Measurements from ENCODE around the gene HOXD13. TPM values are rescaled to one million over a fixed set of nuclear protein-coding genes. Genes with fewer than 3 reads are reported as not detected.
A peak's percentile ranks its signal among the peaks of the same experiment; 100 is the strongest.

The HOXD13 gene
- polyA plus RNA-seq, 2 of the 4 experiments (the other 2 are of a cell fraction) = 0.13 to 0.35 TPM

DNA sequence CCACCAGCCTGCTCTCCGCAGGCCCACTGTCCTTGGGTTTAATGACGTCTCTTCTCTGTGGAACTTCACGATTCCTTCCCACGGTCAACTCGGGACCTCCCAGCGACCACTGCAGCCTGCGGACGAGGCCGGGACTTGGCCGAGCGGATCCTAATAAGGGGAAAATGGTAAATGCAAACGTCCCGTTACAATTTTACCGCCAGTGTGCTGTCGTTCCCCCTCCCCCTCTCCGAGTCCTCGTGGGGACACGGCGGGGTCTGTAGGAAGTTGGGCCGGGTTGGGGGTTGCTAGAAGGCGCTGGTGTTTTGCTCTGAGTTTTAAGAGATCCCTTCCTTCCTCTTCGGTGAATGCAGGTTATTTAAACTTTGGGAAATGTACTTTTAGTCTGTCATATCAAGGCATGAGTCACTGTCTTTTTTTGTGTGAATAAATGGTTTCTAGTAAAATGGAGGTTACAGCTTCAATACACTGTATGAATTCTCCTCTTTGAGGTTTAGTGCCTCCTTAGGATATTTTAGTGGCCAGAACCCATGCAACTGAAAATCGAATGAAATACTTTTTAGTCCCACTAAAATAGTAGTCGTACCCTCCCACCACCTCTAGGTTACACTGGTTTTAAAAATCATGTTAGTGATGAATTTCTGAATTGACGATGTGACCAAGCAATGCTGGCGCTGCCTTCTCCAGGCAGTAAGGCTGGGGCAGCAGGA is 16.8 kb downstream of the HOXD13 start (continued):
- TF ChIP-seq, protein P1, sequence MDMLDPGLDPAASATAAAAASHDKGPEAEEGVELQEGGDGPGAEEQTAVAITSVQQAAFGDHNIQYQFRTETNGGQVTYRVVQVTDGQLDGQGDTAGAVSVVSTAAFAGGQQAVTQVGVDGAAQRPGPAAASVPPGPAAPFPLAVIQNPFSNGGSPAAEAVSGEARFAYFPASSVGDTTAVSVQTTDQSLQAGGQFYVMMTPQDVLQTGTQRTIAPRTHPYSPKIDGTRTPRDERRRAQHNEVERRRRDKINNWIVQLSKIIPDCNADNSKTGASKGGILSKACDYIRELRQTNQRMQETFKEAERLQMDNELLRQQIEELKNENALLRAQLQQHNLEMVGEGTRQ (IDR thresholded peaks at IDR 0.05) = no peak
- TF ChIP-seq HOXB5 (CRISPR knock-in tag; IDR thresholded peaks at IDR 0.05) (no peak), FOSL2 (IDR thresholded peaks at IDR 0.05) (no peak), FOSL2 (CRISPR knock-in tag; IDR thresholded peaks at IDR 0.05) (no peak), RARB (CRISPR knock-in tag; IDR thresholded peaks at IDR 0.05) (no peak), TFCP2L1 (CRISPR knock-in tag; IDR thresholded peaks at IDR 0.05) (no peak), KDM5A (IDR thresholded peaks at IDR 0.05) (no peak)
- TF ChIP-seq, protein P2, sequence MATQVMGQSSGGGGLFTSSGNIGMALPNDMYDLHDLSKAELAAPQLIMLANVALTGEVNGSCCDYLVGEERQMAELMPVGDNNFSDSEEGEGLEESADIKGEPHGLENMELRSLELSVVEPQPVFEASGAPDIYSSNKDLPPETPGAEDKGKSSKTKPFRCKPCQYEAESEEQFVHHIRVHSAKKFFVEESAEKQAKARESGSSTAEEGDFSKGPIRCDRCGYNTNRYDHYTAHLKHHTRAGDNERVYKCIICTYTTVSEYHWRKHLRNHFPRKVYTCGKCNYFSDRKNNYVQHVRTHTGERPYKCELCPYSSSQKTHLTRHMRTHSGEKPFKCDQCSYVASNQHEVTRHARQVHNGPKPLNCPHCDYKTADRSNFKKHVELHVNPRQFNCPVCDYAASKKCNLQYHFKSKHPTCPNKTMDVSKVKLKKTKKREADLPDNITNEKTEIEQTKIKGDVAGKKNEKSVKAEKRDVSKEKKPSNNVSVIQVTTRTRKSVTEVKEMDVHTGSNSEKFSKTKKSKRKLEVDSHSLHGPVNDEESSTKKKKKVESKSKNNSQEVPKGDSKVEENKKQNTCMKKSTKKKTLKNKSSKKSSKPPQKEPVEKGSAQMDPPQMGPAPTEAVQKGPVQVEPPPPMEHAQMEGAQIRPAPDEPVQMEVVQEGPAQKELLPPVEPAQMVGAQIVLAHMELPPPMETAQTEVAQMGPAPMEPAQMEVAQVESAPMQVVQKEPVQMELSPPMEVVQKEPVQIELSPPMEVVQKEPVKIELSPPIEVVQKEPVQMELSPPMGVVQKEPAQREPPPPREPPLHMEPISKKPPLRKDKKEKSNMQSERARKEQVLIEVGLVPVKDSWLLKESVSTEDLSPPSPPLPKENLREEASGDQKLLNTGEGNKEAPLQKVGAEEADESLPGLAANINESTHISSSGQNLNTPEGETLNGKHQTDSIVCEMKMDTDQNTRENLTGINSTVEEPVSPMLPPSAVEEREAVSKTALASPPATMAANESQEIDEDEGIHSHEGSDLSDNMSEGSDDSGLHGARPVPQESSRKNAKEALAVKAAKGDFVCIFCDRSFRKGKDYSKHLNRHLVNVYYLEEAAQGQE (IDR thresholded peaks at IDR 0.05) = no peak

DNA sequence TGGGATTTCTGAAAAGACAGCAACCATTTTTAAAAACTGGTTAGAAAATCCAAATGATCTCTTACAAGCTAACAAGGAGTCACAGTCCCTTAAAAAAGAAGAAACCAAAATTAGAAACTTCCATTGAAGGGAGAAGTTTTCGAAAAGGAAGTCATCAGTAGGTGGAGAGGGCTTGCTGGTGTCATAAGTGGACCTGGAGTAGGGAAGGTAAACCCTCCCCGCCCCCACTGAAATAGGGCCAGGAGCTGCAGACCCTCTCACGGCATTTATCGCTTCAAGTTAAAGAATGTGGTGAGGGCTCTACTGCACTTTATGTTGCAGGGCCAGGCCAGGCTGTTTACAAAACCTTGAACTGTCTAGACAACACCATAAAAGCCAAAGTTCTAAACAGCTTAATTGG is 17.4 kb downstream of the HOXD13 start:
- Histone ChIP-seq H3K4me1 (peaks cover 20% of the 10 kb centered on the region), H3K9me3 (no peaks in the 10 kb centered on the region), H3K4me3 (no peak overlapping the region), H3K27ac (no peak overlapping the region), H3K4me2 (no peak overlapping the region)
- no peak for ATAC-seq
- DNase-seq (ENCODE audit: low read depth in 1 of 2, low spot score in 1 of 2) = no peak
- WGBS (ENCODE audit: missing lambda C conversion rate) = 89% methylated on average over 4 of the region's 4 CpGs
- CTCF ChIA-PET = interaction anchor here (0.8 to 3.7 kb wide), 14 partner anchors 10 to 1039 kb away, joined by 3 to 36 read pairs (median 5); partner anchors contain the start of gene HOXD9
- POLR2A ChIA-PET = no interaction called here
- no peak for FAIRE-seq
- TF ChIP-seq JUNB (IDR thresholded peaks at IDR 0.05) = no peak
- no peak for TF ChIP-seq MAZ (IDR thresholded peaks at IDR 0.05; ENCODE audit: borderline replicate concordance, low read depth, low read length)
- no peak for TF ChIP-seq FOXS1 (CRISPR knock-in tag; IDR thresholded peaks at IDR 0.05)
- TF ChIP-seq CHD4 (IDR thresholded peaks at IDR 0.05; ENCODE audit: borderline replicate concordance) = no peak

DNA sequence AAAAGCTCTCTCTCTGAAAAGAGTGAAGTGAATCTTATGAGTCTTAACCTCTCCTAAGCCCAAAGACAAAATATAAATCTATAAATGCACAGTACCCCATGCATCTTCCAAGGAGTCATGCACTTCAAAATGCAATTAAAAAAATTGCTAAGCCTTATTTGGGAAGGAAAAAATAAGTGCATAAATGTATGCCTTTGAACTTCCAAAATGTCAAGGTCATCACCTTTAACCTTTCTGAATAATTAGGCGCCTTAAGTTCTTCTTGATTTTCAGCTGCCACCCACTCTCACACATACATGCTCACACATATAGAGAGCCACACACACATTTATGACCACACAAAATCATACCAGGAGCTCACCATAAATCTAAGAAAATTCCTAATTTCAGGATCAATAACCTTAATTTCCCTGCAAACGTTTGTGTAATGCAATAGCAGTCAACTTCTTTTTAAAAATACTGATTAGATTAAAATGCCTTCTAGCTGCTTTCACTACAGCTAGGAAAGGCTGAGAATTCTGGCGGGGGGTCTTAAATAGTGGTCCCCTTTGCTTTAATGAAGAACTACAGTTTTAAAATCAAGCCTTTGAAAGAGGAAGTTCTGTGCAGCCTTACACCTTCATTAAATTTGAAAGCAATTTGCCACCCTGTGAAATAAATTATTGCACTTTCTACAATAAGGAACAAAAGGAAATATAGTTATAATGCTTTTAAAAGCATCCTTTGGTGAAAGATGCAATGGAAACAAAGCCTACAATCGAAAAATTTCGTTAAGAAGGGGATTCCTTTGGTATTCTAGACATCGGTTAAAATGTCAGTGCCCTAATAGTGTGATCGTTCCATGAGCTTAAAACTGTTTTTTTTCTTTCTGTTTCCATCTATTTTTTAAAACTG is 18.1 kb downstream of the HOXD13 start:
- Histone ChIP-seq H3K9me3 (no peaks in the 10 kb centered on the region), H3K27ac (no peak overlapping the region), H3K4me3 (no peak overlapping the region), H3K4me1 (peaks cover 13% of the 10 kb centered on the region), H3K4me2 (peak overlapping the region; percentile 58; the same call in 2 of the 3 replicates)
- WGBS (ENCODE audit: missing lambda C conversion rate) = 53% methylated on average over 7 of the region's 7 CpGs
- ChIA-PET CTCF (interaction anchor here (0.7 to 3.7 kb wide), 29 partner anchors 9 to 1642 kb away, joined by 3 to 36 read pairs (median 4); partner anchors contain the start of gene HOXD9), POLR2A (no interaction called here)
- FAIRE-seq (no peak), DNase-seq (ENCODE audit: low read depth in 1 of 2, low spot score in 1 of 2) (no peak), ATAC-seq (no peak)
- TF ChIP-seq FOXS1 (CRISPR knock-in tag; IDR thresholded peaks at IDR 0.05) (no peak), JUNB (IDR thresholded peaks at IDR 0.05) (no peak), TFCP2L1 (CRISPR knock-in tag; IDR thresholded peaks at IDR 0.05) (no peak), MAFK (IDR thresholded peaks at IDR 0.05; ENCODE audit: partially characterized antibody) (no peak), JUN (IDR thresholded peaks at IDR 0.05) (no peak), POLR2A (IDR thresholded peaks at IDR 0.05; ENCODE audit: low read length) (no peak), CBX8 (IDR thresholded peaks at IDR 0.05) (no peak), CEBPB (IDR thresholded peaks at IDR 0.05) (no peak), TP53 (CRISPR knock-in tag; IDR thresholded peaks at IDR 0.05) (no peak), PHF8 (IDR thresholded peaks at IDR 0.05; ENCODE audit: borderline replicate concordance, low read depth) (no peak)
- TF ChIP-seq, protein P3, sequence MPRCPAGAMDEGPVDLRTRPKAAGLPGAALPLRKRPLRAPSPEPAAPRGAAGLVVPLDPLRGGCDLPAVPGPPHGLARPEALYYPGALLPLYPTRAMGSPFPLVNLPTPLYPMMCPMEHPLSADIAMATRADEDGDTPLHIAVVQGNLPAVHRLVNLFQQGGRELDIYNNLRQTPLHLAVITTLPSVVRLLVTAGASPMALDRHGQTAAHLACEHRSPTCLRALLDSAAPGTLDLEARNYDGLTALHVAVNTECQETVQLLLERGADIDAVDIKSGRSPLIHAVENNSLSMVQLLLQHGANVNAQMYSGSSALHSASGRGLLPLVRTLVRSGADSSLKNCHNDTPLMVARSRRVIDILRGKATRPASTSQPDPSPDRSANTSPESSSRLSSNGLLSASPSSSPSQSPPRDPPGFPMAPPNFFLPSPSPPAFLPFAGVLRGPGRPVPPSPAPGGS (IDR thresholded peaks at IDR 0.05) = no peak
- TF ChIP-seq, protein P1 (IDR thresholded peaks at IDR 0.05) = no peak

All from A549 (cell line).